Measurements from ENCODE around the gene RHBDF2.

RHBDF2 gene

DNA sequence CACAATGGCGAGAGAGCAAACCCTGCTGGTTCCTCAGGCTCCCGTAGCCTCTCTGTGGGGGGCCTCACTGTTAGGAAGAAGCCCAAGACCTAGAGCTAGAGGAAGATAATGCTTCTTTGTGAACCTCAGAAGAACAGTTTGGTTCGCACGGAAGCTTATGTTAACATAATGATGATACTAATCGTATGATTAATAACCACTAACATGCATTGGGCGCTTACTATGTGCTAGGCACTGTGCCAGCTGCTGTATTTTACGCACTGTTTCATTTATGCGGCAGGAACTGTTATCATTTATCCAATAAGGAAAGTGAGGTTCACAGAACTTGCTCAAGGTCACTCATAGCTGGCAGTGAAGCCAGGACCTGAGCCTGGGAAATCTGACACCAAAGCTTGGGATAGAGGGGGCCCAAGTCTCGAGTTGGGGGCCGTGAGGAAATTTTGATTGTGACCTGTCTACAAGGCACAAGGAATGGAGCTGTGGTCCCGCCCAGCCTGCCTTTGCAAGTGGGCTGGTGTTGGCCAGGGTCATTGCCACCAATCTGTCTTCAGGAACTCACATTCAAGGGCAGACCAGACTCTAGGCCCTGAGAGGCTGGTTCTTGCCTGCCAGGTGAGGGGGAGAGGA is 45.4 kb upstream of the RHBDF2 start:
- no peak overlapping the region for H3K4me3 ChIP-seq (replicated peaks; ENCODE audit: low read depth, low read length)
- no peak for DNase-seq (ENCODE audit: extremely low read depth, low read depth)
- TF ChIP-seq, protein P1, sequence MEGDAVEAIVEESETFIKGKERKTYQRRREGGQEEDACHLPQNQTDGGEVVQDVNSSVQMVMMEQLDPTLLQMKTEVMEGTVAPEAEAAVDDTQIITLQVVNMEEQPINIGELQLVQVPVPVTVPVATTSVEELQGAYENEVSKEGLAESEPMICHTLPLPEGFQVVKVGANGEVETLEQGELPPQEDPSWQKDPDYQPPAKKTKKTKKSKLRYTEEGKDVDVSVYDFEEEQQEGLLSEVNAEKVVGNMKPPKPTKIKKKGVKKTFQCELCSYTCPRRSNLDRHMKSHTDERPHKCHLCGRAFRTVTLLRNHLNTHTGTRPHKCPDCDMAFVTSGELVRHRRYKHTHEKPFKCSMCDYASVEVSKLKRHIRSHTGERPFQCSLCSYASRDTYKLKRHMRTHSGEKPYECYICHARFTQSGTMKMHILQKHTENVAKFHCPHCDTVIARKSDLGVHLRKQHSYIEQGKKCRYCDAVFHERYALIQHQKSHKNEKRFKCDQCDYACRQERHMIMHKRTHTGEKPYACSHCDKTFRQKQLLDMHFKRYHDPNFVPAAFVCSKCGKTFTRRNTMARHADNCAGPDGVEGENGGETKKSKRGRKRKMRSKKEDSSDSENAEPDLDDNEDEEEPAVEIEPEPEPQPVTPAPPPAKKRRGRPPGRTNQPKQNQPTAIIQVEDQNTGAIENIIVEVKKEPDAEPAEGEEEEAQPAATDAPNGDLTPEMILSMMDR (IDR thresholded peaks at IDR 0.05; ENCODE audit: low read depth, low read length, missing control alignments), result no peak

DNA sequence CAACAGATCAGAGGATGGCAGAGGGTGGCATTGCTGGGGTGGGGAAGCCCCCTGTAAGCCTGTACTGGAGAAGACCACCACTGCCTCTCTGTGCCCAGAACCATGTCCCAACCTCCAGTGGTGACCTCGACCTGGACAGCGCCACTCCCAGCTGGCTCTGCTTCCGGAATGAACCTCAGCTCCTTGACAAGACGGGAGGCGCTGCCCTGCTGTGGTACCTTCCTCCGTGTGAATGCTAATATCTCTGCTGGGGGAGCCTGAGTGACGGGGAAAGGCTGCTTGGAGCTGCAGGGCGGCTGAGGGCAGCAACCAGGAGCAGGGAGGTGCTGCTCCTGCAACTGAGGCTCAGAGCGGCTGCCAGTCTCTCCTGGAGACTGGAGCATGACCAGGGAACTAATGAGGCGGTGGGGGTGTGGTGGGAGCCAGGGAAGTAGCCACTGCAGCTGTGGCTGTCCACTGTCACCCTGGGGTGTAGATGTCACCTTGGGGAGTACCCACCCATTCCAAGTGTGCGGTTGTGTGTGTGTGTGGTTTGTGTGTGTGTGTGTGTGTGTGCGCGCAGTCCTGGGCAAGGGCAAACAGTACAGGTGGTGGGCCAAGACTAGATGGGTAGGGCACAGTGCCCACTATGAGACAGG is 44.8 kb upstream of the RHBDF2 start:
- no peak overlapping the region for H3K4me3 ChIP-seq (replicated peaks; ENCODE audit: low read depth, low read length)

DNA sequence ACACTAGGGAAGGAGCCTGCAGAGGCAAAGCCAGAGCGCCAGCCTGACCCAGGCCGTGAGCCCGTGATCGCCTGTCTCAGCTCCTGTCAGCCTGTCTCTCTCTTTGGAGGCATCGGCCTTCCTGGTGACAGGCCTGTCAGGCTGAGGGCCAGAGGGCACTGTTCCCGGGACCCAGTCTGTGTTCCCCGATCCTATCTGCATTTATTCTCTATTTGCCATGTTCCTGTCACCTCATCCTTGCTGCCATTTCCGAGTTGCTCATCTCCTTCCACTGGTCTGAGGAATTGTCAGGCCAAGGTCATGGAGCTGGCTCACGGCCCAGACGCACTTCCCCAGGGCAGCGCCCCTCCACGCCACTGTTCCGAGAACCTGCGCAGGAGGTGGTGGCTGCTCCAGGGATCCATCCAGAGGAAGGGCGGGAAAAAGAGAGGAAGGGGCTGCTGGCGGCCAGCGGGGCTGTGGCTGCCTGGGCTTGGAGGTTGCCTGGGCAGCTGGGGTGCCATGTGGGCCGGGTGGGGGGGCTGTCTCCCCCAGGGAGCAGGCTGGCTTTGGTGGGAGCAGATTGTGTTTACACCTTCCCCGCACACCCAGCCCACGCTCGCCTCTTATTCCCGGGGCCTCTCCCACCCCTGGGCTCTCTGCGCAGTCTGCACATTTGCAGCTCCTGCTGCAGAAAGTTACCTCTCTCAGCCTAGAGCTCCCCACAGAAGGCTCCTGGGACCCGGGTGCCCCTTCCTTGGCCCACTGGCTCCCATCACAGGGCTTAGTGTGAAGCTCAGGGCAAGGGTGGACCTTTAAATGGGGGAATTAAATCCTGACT is 43.5 kb upstream of the RHBDF2 start:
- TF ChIP-seq, protein P1 (IDR thresholded peaks at IDR 0.05; ENCODE audit: low read depth, low read length, missing control alignments), result no peak
- no peak for DNase-seq (ENCODE audit: extremely low read depth, low read depth)
- no peak overlapping the region for H3K4me3 ChIP-seq (replicated peaks; ENCODE audit: low read depth, low read length)

More for the DNA sequence above, 44.8 kb upstream of the RHBDF2 start:
- no peak for DNase-seq (ENCODE audit: extremely low read depth, low read depth)
- TF ChIP-seq, protein P1 (IDR thresholded peaks at IDR 0.05; ENCODE audit: low read depth, low read length, missing control alignments), result no peak

DNA sequence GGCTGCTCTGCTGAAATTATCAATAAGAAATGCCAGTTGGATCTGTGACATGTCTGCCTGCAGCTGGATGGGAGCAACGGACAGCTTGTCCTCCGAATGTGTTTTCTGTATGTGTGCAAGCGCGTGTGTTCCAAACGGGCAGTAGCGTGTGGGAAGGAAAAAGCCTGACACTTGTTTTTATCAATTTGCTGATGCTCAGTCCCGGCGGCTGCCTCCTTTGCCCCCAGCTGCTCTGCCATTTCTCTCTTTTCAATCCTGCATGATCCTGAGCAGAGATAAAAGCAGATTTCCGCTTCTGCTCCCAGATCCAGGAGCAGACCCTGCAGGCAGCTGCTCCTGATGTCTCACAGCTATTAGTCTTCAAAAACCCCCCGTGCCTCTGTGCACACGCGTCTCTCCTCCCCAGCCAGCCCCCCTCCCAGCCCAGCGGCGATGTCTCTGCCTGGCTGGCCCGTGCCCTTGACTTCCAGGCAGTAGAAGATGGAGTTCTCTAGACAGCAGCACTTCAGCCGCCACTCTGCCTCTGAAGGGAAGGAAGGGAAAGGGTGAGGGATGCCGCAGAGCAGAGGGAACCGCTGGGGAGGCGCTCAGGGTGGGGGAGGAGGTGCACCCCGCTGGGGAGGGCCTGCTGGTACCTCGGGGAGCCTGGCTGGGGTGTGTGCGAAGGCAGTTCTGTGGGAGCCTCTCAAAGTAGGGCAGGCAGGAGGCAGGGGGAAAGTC is 42.8 kb upstream of the RHBDF2 start:
- no peak overlapping the region for H3K4me3 ChIP-seq (replicated peaks; ENCODE audit: low read depth, low read length)
- DNase-seq (ENCODE audit: extremely low read depth, low read depth), result no peak
- TF ChIP-seq, protein P1 (IDR thresholded peaks at IDR 0.05; ENCODE audit: low read depth, low read length, missing control alignments), result no peak

DNA sequence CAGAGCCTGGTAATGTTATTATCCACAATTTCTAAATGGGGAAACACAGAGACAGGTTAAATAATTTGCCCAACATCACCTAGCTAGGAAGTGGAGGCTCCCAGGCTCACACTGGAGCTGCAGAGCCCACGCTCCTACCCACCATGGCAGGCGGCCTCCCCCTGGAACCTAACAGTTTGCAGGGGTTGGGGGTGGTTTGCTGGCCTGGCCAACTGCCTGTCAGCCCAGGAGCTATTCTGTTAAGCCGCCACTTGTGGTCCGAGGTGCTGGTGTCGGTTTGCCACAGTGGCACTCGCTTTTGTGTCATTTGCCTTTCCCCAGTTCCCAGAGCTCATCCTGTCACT is 42.2 kb upstream of the RHBDF2 start:
- H3K4me3 ChIP-seq (replicated peaks; ENCODE audit: low read depth, low read length), result no peak overlapping the region
- TF ChIP-seq, protein P1 (IDR thresholded peaks at IDR 0.05; ENCODE audit: low read depth, low read length, missing control alignments), result no peak
- DNase-seq (ENCODE audit: extremely low read depth, low read depth), result no peak

DNA sequence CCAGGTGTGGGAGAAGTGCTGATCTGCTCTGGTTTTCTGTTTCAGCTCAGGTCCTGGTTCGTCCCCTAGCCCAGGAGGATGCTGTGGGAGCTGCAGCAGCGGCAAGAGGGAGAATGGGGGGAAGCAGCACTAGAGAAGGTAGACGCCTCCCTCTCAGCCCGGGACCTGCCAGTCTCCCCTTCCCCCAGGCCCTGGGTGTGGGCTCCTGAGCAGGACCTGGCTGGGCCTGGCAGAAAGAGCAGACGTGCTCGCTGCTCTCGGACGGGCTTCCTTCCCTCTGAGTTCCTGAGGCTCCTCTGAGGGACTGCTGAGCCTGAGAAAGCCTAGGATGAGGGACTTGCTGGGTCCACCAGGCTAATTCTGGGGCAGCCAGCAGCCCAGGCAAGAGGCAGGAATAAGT is 41.8 kb upstream of the RHBDF2 start:
- TF ChIP-seq, protein P1 (IDR thresholded peaks at IDR 0.05; ENCODE audit: low read depth, low read length, missing control alignments), result no peak
- no peak for DNase-seq (ENCODE audit: extremely low read depth, low read depth)
- no peak overlapping the region for H3K4me3 ChIP-seq (replicated peaks; ENCODE audit: low read depth, low read length)
